MCF 10A (cell line): ENCODE measurements around the gene SEMA4D. TPM values are rescaled to one million over a fixed set of nuclear protein-coding genes. Genes with fewer than 3 reads are reported as not detected.

Source experiments
- BruUV-seq: library from RNA; stranded (reverse); fragments of 400-500 nt; replicated peaks from 2 replicates; lab custom pipeline; 2021; lab: Mats Ljungman, UMichigan
- CTCF ChIA-PET: fragments of 300-600 bp; sonication (Branson Sonifier 250); formaldehyde crosslinking; extraction: SDS; loops from one replicate; lab custom pipeline; 2021; ENCODE audit warnings: antibody characterized with exemption, inconsistent platforms; lab: Yijun Ruan, JAX
- POLR2A ChIA-PET: fragments of 300-600, 350-650 bp; sonication (Branson Sonifier 250); formaldehyde crosslinking; extraction: SDS; loops from one replicate; lab custom pipeline; 2020; ENCODE audit warnings: antibody characterized with exemption, inconsistent platforms; lab: Yijun Ruan, JAX
- DNase-seq: peaks from one replicate; pipeline ENCODE4 v3.0.0-alpha.2; 2018; ENCODE audit not compliant: unreplicated experiment
- H3K27ac Mint-ChIP-seq: one replicate; pipeline ENCODE4 v1.8.0; 2022; ENCODE audit warnings: mild to moderate bottlenecking, low read depth, mixed read lengths; ENCODE audit not compliant: unreplicated experiment
- H3K27me3 Mint-ChIP-seq: one replicate; pipeline ENCODE4 v1.8.0; 2022; ENCODE audit warnings: mixed read lengths; ENCODE audit not compliant: insufficient read depth, unreplicated experiment
- H3K36me3 Mint-ChIP-seq: one replicate; pipeline ENCODE4 v1.8.0; 2022; ENCODE audit warnings: mild to moderate bottlenecking, moderate library complexity, mixed read lengths; ENCODE audit not compliant: insufficient read depth, unreplicated experiment
- H3K4me1 Mint-ChIP-seq: one replicate; pipeline ENCODE4 v1.8.0; 2022; ENCODE audit warnings: mixed read lengths; ENCODE audit not compliant: insufficient read depth, unreplicated experiment
- H3K4me3 Mint-ChIP-seq: one replicate; pipeline ENCODE4 v1.8.0; 2022; ENCODE audit warnings: mild to moderate bottlenecking, moderate library complexity, mixed read lengths; ENCODE audit not compliant: unreplicated experiment
- H3K9me3 Mint-ChIP-seq: one replicate; pipeline ENCODE4 v1.8.0; 2022; ENCODE audit warnings: mixed read lengths; ENCODE audit not compliant: unreplicated experiment
- intact Hi-C: fragments of 100-400 bp; cut with micrococcal nuclease; formaldehyde crosslinking; loops from 2 replicates; pipeline ENCODE4 v1.14.1; 2022
- total RNA-seq: library from RNA; stranded (reverse); gene quantifications from 2 replicates; pipeline ENCODE4 v1.2.3, GENCODE V29; 2022
- TF ChIP-seq, protein P1 (sequence below): fragments of 200-600 bp; IDR thresholded peaks from one replicate; pipeline ENCODE4 v1.8.0; 2022; ENCODE audit warnings: antibody characterized with exemption, mild to moderate bottlenecking; ENCODE audit not compliant: unreplicated experiment

SEMA4D gene
- total RNA-seq, 1 experiment from 2014 or later: 4.2 TPM

DNA sequence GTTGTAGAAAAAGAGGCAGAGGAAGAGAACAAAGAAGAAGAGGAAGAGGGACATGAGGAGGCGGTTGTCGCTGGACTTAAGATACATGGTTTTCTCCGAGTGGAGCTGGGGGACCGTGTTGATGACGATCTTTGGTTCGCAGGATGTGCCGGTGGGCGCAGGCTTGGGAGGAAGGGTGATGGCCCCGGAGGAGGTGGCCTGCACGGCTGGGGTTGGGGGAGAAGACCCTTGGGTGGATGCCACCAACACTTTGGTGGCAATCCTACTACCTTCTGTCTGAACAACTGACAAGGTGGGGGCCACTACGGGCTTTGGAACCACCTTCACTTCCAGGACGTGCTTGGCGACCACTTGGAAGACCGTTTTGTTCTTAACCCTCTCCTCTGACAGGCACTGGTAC is 118.9 kb downstream of the SEMA4D start:
- Mint-ChIP-seq H3K9me3 (no peaks in the 10 kb centered on the region), H3K4me3 (no peak overlapping the region), H3K27ac (no peak overlapping the region), H3K27me3 (no peaks in the 10 kb centered on the region), H3K36me3 (no peaks in the 10 kb centered on the region), H3K4me1 (no peaks in the 10 kb centered on the region)
- POLR2A ChIA-PET: no interaction called here
- intact Hi-C loops: no loop called here
- TF ChIP-seq, protein P1, sequence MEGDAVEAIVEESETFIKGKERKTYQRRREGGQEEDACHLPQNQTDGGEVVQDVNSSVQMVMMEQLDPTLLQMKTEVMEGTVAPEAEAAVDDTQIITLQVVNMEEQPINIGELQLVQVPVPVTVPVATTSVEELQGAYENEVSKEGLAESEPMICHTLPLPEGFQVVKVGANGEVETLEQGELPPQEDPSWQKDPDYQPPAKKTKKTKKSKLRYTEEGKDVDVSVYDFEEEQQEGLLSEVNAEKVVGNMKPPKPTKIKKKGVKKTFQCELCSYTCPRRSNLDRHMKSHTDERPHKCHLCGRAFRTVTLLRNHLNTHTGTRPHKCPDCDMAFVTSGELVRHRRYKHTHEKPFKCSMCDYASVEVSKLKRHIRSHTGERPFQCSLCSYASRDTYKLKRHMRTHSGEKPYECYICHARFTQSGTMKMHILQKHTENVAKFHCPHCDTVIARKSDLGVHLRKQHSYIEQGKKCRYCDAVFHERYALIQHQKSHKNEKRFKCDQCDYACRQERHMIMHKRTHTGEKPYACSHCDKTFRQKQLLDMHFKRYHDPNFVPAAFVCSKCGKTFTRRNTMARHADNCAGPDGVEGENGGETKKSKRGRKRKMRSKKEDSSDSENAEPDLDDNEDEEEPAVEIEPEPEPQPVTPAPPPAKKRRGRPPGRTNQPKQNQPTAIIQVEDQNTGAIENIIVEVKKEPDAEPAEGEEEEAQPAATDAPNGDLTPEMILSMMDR: no peak
- BruUV-seq: no TSS peak
- CTCF ChIA-PET: no interaction called here
- no peak for DNase-seq

DNA sequence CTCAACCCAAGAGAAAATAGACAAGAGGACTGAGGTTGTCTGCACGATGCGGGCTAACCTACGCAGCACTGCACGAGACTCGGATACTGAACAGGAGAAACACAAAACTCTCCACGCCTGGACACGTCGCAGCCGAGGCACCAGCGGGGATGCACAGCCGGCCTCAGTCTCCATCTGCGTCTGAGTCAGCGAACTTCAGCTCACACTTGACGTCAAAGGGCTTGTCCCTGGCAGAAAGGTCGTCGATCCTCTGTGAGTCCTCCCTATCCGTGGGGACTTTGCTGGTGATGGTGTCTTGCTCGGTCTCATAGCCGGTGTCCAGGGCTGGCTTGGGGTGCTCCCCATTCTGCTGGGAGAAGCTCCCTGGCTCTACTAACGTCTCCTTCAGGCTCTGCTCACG is 119.4 kb downstream of the SEMA4D start:
- Mint-ChIP-seq H3K27me3 (no peaks in the 10 kb centered on the region), H3K4me1 (no peaks in the 10 kb centered on the region), H3K4me3 (no peak overlapping the region), H3K27ac (no peak overlapping the region), H3K36me3 (no peaks in the 10 kb centered on the region), H3K9me3 (no peaks in the 10 kb centered on the region)
- POLR2A ChIA-PET: no interaction called here
- no peak for DNase-seq
- TF ChIP-seq, protein P1: no peak
- no TSS peak for BruUV-seq
- intact Hi-C loops: no loop called here
- CTCF ChIA-PET: no interaction called here

DNA sequence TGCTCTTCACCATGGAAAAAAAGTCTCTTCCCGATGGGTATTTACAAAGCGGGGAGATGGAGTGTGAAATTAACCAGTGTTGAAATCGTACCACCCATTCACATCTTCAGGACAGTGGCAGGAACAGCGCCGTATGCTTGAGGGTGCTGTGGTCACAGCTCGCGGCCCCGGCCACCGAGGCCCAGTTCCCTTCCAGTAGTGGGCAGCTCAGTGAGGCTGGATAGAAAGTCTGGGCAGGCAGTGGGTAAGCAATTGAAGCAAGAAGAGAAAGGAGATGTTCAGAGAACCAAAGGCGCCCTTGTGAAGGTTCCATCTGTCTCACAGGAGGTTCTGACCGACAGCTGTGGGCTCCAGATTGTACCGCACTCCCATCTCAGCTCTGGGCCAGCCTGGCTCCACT is 120.5 kb downstream of the SEMA4D start:
- POLR2A ChIA-PET: interaction anchor here (0.8 kb wide), 1 partner anchor 42 kb away, joined by 3 read pairs; no protein-coding TSS in a partner anchor
- BruUV-seq: no TSS peak
- Mint-ChIP-seq H3K36me3 (no peaks in the 10 kb centered on the region), H3K4me1 (no peaks in the 10 kb centered on the region), H3K9me3 (no peaks in the 10 kb centered on the region), H3K27ac (no peak overlapping the region), H3K4me3 (no peak overlapping the region), H3K27me3 (no peaks in the 10 kb centered on the region)
- CTCF ChIA-PET: interaction anchor here (1.2 kb wide), 1 partner anchor 171 kb away, joined by 4 read pairs; no protein-coding TSS in a partner anchor
- TF ChIP-seq, protein P1: no peak
- DNase-seq: no peak
- intact Hi-C loops: no loop called here

DNA sequence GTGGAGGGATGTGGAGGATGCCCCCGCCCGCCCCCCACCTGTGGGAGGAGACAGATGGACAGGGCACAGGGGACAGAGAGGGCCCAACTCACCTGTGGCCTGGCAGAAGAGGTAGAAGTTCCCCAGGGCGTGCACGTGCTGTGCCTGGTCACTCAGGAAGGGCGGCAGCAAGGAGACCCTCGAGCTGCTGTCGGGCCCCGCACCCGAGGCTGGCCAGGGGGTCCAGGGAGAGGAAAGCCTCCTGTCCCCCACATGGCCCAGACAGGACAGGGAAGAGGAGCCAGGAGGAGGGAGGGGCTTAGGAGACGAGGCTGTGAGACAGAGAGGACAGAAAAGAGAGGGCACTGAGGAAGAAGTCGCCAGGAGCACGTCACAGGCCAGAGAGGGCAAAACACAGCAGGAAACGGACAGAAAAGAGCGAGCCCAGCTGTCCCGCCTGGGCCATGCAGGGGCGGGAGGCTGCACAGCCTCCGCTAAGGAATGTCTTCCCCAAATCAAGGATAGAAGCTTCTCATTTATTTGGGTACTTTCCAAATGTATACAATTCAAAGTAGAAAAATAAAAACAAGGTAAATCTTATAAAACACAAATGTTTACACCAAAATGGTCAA is 121.1 kb downstream of the SEMA4D start:
- ChIA-PET POLR2A (interaction anchor here (0.8 kb wide), 1 partner anchor 42 kb away, joined by 3 read pairs; no protein-coding TSS in a partner anchor), CTCF (interaction anchor here (1.2 to 2.5 kb wide), 2 partner anchors 172 kb away, joined by 4 to 21 read pairs; no protein-coding TSS in a partner anchor)
- Mint-ChIP-seq H3K27ac (no peak overlapping the region), H3K4me1 (no peaks in the 10 kb centered on the region), H3K4me3 (no peak overlapping the region), H3K36me3 (no peaks in the 10 kb centered on the region), H3K9me3 (no peaks in the 10 kb centered on the region), H3K27me3 (no peaks in the 10 kb centered on the region)
- no TSS peak for BruUV-seq
- intact Hi-C loops: no loop called here
- no peak for DNase-seq
- TF ChIP-seq, protein P1: no peak
